ENCODE measurements around the gene PAMR1.

PAMR1 gene

GRCh38 chr11:35454362-35454761 lies 71.1 kb downstream of the PAMR1 start:
- no peak for DNase-seq (ENCODE audit: low spot score)

DNA sequence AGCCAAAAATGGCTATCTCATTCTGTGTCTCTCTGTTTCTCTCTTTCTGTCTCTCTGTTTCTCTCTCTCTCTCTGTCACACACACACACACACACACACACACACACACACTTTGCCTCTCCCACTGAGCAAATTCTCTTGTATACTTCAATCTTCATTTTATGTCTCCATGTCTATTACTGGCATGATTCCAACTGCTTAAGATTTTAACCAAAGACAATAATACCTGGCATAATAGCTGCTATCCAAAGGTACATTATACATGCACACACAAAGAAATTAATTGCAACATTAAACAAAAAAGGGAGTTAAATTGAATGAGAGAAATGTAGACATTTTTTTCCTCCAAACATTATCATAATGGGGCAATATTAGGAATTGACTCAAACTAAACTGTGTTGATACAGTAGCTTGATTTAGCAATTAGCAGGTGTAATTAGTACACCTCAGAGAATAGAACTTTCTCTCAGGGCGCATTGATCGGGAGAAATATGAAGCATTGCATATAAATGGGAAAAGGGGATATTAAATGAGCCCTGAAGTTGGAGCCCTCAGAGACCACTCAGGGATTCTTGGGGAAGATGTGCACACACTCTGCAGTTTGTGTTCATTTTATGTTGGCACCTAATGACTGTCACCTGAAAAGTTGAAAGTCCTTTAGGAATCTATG lies 88.7 kb downstream of the PAMR1 start:
- DNase-seq (ENCODE audit: low spot score) = no peak

- DNase-seq (ENCODE audit: low spot score) = no peak
These were observed 91.8 kb downstream of the PAMR1 start for GRCh38 chr11:35433588-35433987.

- no peak for DNase-seq (ENCODE audit: low spot score)
These were observed 93.0 kb downstream of the PAMR1 start for GRCh38 chr11:35432464-35432863.

GRCh38 chr11:35427071-35427470 lies 98.3 kb downstream of the PAMR1 start:
- no peak for DNase-seq (ENCODE audit: low spot score)

DNA sequence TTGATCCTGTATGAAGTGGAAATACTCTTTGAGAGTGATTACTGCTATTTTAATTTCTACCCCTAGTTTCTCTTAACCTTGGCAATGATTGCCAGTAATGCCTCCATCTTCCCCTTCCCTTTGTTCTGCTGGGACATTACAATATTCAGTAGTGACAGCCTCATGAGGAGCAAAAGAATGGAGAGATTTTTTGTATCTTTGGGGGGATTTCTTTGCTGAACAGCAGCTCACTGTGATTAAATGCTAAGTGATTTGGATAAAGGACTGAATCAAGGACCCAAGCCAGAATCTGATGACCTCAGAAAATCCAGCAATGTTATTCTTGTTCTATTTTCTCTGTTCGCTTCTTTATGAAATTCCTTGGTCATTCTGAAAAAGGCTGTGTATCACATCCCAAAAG lies 99.1 kb downstream of the PAMR1 start:
- DNase-seq (ENCODE audit: low spot score) = no peak

- no peak for DNase-seq (ENCODE audit: low spot score)
These were observed 99.7 kb downstream of the PAMR1 start for GRCh38 chr11:35425603-35426212.

- no peak for DNase-seq (ENCODE audit: low spot score)
These were observed 101.1 kb downstream of the PAMR1 start for GRCh38 chr11:35424157-35424940.

- peak; percentile 48 for DNase-seq (ENCODE audit: low spot score)
These were observed 105.0 kb downstream of the PAMR1 start for GRCh38 chr11:35420371-35420770.

DNA sequence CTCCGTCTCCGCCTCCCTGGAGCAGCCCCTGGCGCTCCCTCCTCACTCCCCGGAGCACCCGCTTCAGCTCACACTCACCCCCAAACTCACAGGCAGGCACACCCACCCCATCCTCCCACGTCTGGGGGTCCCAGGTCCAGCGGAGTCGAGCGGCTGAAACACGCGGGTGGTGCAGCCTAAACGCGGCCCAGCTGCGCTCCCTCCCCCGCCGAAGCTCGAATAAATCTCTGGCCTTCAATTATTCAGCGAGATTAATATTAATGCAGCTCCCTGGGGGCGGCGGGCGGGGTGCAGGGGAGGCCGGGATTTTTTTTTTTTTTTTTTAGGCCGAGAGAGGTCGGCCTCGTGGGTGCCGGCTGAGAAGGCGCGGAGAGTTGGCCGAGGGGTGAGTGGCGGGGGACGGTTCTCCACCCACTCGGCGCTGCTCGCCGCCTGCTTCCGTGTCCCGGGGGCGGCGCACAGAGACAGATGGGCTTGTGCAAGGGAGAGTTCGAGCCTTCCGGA lies 105.5 kb downstream of the PAMR1 start:
- DNase-seq (ENCODE audit: low spot score) = peak; percentile 54

GRCh38 chr11:35419184-35419829 lies 106.1 kb downstream of the PAMR1 start, which contains the start of gene SLC1A2:
Gene SLC1A2 (minus strand): TSS chr11:35419558. CDS start chr11:35418966, 592 bp downstream.
- DNase-seq (ENCODE audit: low spot score) = peak; percentile 81

DNA sequence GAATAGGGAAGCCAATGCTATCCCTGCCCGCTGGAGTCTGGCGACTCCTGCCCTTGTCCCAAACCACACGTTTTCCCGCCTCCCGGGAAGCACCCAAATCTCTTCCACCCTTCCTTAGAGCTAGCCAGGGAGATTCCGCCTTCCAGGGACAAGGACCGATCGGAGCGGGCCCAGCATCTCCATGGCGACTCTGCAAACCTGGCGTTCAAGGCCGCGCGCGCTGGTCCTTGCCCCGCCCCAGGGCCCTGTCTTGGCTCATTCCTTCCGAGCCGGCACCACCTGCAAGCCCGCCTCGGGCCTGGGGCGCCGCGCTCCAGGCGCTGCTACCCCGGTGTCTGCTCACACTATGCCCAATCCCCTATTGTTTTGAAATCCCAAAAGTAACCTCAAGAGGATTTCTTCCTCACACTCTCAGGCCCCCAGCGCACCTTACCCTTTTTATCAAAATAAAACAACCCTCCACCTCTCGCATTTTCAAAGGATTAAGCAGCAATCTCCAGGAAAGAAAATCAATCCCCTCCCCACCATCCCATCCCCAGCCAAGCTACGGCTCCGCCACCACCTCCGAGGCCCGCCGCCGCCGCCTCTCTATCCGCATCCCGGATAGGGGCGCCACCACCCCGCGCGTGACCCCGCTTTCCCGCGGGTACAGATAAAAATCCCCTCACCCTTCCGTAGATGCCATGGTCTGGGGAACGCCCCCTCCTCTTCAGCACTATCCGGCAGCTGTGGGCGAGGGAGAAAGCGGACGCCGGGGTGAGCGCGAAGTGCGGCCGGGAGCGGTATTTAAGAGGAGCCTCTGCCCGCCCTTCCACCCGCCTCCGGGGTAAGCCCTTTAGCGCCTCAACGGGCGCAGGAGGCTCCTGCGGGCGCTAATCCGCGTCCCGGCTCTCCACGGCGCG lies 106.9 kb downstream of the PAMR1 start:
- peak; percentile 76 for DNase-seq (ENCODE audit: low spot score)

GRCh38 chr11:35415487-35415886 lies 109.9 kb downstream of the PAMR1 start:
- DNase-seq (ENCODE audit: low spot score) = no peak

DNA sequence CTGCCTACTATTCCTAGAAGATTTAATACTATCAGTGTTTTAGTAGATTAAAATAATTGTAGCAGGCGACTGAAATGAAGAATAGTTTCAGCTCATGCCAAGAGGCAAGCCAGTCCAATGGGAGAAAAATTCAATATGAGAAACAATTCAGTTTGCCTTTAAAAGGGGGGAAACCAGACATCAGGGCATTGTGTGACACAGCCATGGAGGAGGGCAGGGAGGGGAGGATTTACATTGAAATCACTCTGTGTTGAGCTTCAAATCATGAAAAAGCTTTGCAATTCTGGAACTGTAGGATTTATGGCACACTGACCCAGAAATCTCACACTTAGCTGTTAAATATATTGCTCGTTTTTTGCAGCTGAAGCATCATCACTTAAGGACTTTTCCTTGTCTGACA lies 110.6 kb downstream of the PAMR1 start:
- DNase-seq (ENCODE audit: low spot score) = no peak

DNA sequence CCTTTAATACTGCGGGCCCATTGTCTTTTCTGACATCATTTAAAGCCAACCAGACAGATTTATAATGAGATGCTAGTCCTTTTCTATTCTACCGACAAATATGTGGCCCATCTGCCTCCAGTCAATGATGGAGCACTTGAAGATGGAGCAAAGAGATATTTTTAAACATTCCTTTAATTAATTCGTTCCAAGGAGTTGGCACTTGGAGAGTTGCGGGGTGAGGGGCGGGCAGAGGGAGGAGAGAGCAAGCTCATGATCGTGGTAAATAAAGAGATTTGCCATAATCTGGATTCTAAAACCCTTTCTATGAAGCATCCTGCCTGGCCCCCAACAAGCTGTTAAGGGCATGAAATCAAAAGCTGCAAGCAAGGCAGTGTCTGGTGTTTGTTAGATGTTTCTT lies 111.1 kb downstream of the PAMR1 start:
- DNase-seq (ENCODE audit: low spot score) = no peak

- no peak for DNase-seq (ENCODE audit: low spot score)
These were observed 111.8 kb downstream of the PAMR1 start for GRCh38 chr11:35413598-35413997.

- no peak for DNase-seq (ENCODE audit: low spot score)
These were observed 113.1 kb downstream of the PAMR1 start for GRCh38 chr11:35412285-35412684.

- no peak for DNase-seq (ENCODE audit: low spot score)
These were observed 118.4 kb downstream of the PAMR1 start for GRCh38 chr11:35407041-35407440.

GRCh38 chr11:35404388-35404775 lies 121.0 kb downstream of the PAMR1 start:
- DNase-seq (ENCODE audit: low spot score) = peak; percentile 67

GRCh38 chr11:35403765-35404387 lies 121.5 kb downstream of the PAMR1 start:
- DNase-seq (ENCODE audit: low spot score) = no peak

All from ecto neural progenitor cell (in vitro differentiated cells).